ENCODE data around the gene CADPS2. TPM values are rescaled to one million over a fixed set of nuclear protein-coding genes. Genes with fewer than 3 reads are reported as not detected.

The CADPS2 gene
- total and polyA plus RNA-seq, 2 donors (not counting 3 experiments of a cell fraction or from before 2014, with no cell fraction given) = 9.5 to 22.6 TPM

DNA sequence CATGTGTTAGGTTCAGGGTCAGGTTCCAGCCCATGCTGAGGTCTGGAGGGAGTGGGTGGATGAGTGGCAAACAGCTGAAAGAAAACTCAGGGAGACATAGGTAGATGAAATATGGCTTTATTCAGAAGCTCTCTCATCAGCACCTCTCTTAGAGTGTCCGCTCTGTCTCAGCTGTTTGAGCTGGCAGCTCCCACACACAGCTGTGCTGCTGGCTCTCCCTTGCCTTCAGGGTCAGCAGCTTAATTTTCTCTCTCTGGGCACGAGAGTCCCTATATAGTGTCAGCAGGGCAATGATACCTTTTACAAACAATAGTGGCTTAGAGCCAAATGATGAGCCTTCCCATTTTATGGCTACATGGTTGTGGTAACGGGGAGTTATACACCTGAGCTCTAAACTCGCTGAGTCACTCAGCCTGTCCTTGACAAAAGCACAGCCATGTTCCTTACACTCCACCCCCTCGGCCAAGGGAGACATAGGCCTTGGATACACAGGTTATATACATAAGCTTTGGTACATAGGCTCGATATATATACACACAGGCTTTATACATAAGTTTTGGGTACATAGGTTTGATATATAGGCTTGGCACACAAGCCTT lies 197.8 kb downstream of the CADPS2 start:
- intact Hi-C loops (cut with micrococcal nuclease) (no loop called here), dilution Hi-C loops (cut with MboI; ENCODE audit: extremely low pct_ligation_motif_present, low sequenced_read_pairs) (no loop called here)
- H3K9me3 ChIP-seq (replicated peaks; ENCODE audit: control insufficient read depth, insufficient read depth, low read length) = no peaks in the 10 kb centered on the region
- FAIRE-seq (no peak), DNase-seq (ENCODE audit: low read depth, low spot score) (no peak)
- no peaks in the 10 kb centered on the region for H3K9me1 ChIP-seq (replicated peaks; ENCODE audit: control insufficient read depth, extremely low read depth, insufficient read depth, low read length)
- ChIA-PET POLR2A (no interaction called here), CTCF (interaction anchor here (2.1 kb wide), 1 partner anchor 12 kb away, joined by 6 read pairs; no protein-coding TSS in a partner anchor)
- no peaks in the 10 kb centered on the region for H3K27me3 ChIP-seq (ENCODE audit: control insufficient read depth in 2 of 2, insufficient read depth in 2 of 2, low read length in 2 of 2)
- H3K4me2 ChIP-seq (ENCODE audit: insufficient read depth, low read length) = no peak overlapping the region
- H3K27ac ChIP-seq (ENCODE audit: insufficient read depth, low read depth, low read length) = no peak overlapping the region
- no TSS peak for BruUV-seq (replicated peaks)
- H3K9ac ChIP-seq (replicated peaks; ENCODE audit: extremely low read depth, insufficient read depth, low read length) = no peak overlapping the region
- H3K79me2 ChIP-seq (ENCODE audit: control insufficient read depth, insufficient read depth, low read length) = no peaks in the 10 kb centered on the region
- TF ChIP-seq POLR2AphosphoS5 (IDR thresholded peaks at IDR 0.05; ENCODE audit: insufficient read depth, low read depth, low read length) (no peak), MYC (IDR thresholded peaks at IDR 0.05; ENCODE audit: low read depth, low read length) (no peak), CTCF (IDR thresholded peaks at IDR 0.05; ENCODE audit: extremely low read depth in 1 of 2, insufficient read depth in 1 of 2, low read depth in 1 of 2, low read length in 2 of 2) (no peak), POLR2A (IDR thresholded peaks at IDR 0.05; ENCODE audit: low read depth, low read length) (no peak), FOS (IDR thresholded peaks at IDR 0.05; ENCODE audit: borderline replicate concordance, insufficient read depth, low read length) (no peak)
- H4K20me1 ChIP-seq (replicated peaks; ENCODE audit: control insufficient read depth, extremely low read depth, insufficient read depth, low read length) = no peaks in the 10 kb centered on the region
- H3K4me3 ChIP-seq (replicated peaks in 1 of 3; ENCODE audit: insufficient read depth in 1 of 3, low read depth in 1 of 3, low read length in 3 of 3) = no peak overlapping the region
- no peaks in the 10 kb centered on the region for H3K36me3 ChIP-seq (ENCODE audit: control insufficient read depth in 2 of 2, extremely low read depth in 1 of 2, insufficient read depth in 2 of 2, low read length in 2 of 2)
- H3K4me1 ChIP-seq (ENCODE audit: control insufficient read depth, extremely low read depth, insufficient read depth, low read length) = no peaks in the 10 kb centered on the region
- H2AFZ ChIP-seq (ENCODE audit: low read depth, low read length) = no peak overlapping the region

DNA sequence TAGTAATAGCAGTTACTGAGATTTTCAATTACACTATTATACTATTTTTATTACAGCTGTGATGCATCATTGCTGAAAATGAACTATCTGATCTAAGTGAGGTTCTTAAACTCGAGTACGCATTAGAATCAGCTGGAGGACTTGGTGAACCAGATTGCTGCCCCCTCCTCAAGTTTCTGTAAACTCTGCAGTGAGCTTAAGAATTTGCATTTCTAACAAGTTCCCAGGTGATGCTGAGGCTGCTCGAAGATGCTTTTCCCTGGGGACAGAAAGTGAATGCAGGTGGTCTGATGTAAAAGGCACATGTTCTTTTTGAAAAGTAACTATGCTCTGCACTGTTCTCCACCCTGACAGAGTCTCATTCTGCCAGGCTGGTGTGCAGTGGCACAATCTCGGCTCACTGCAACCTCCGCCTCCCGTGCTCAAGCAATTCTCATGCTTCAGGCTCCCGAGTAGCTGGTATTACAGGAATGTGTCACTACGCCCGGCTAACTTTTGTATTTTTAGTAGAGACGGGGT lies 199.8 kb downstream of the CADPS2 start:
- no peak for FAIRE-seq
- Histone ChIP-seq H4K20me1 (replicated peaks; ENCODE audit: control insufficient read depth, extremely low read depth, insufficient read depth, low read length) (no peaks in the 10 kb centered on the region), H2AFZ (ENCODE audit: low read depth, low read length) (no peak overlapping the region), H3K9ac (replicated peaks; ENCODE audit: extremely low read depth, insufficient read depth, low read length) (no peak overlapping the region), H3K27me3 (ENCODE audit: control insufficient read depth in 2 of 2, insufficient read depth in 2 of 2, low read length in 2 of 2) (no peaks in the 10 kb centered on the region), H3K79me2 (ENCODE audit: control insufficient read depth, insufficient read depth, low read length) (no peaks in the 10 kb centered on the region), H3K9me3 (replicated peaks; ENCODE audit: control insufficient read depth, insufficient read depth, low read length) (no peaks in the 10 kb centered on the region), H3K4me1 (ENCODE audit: control insufficient read depth, extremely low read depth, insufficient read depth, low read length) (no peaks in the 10 kb centered on the region), H3K4me2 (ENCODE audit: insufficient read depth, low read length) (no peak overlapping the region), H3K4me3 (replicated peaks in 1 of 3; ENCODE audit: insufficient read depth in 1 of 3, low read depth in 1 of 3, low read length in 3 of 3) (no peak overlapping the region), H3K9me1 (replicated peaks; ENCODE audit: control insufficient read depth, extremely low read depth, insufficient read depth, low read length) (no peaks in the 10 kb centered on the region), H3K36me3 (ENCODE audit: control insufficient read depth in 2 of 2, extremely low read depth in 1 of 2, insufficient read depth in 2 of 2, low read length in 2 of 2) (no peaks in the 10 kb centered on the region), H3K27ac (ENCODE audit: insufficient read depth, low read depth, low read length) (no peak overlapping the region)
- intact Hi-C loops (cut with micrococcal nuclease) (no loop called here), dilution Hi-C loops (cut with MboI; ENCODE audit: extremely low pct_ligation_motif_present, low sequenced_read_pairs) (no loop called here)
- ChIA-PET CTCF (interaction anchor here (1.2 kb wide), 1 partner anchor 16 kb away, joined by 4 read pairs; the partner anchor contains the start of gene RNF148), POLR2A (interaction anchor here (0.9 kb wide), 1 partner anchor 14 kb away, joined by 3 read pairs; no protein-coding TSS in a partner anchor)
- DNase-seq (ENCODE audit: low read depth, low spot score) = no peak
- BruUV-seq (replicated peaks) = no TSS peak
- TF ChIP-seq MYC (IDR thresholded peaks at IDR 0.05; ENCODE audit: low read depth, low read length) (no peak), POLR2AphosphoS5 (IDR thresholded peaks at IDR 0.05; ENCODE audit: insufficient read depth, low read depth, low read length) (no peak), POLR2A (IDR thresholded peaks at IDR 0.05; ENCODE audit: low read depth, low read length) (no peak), FOS (IDR thresholded peaks at IDR 0.05; ENCODE audit: borderline replicate concordance, insufficient read depth, low read length) (no peak), JUN (IDR thresholded peaks at IDR 0.05; ENCODE audit: borderline replicate concordance, insufficient read depth, insufficient read length, low read depth) (no peak), EZH2 (IDR thresholded peaks at IDR 0.05; ENCODE audit: borderline replicate concordance, low read depth, low read length, severe bottlenecking) (no peak), GATA2 (IDR thresholded peaks at IDR 0.05; ENCODE audit: insufficient read depth, insufficient read length, low read depth, low read length) (no peak), CTCF (IDR thresholded peaks at IDR 0.05; ENCODE audit: extremely low read depth in 1 of 2, insufficient read depth in 1 of 2, low read depth in 1 of 2, low read length in 2 of 2) (no peak)
- TF ChIP-seq, protein P1, sequence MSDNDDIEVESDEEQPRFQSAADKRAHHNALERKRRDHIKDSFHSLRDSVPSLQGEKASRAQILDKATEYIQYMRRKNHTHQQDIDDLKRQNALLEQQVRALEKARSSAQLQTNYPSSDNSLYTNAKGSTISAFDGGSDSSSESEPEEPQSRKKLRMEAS (IDR thresholded peaks at IDR 0.05; ENCODE audit: insufficient read depth, insufficient read length) = no peak
